ENCODE results near the gene PARN.

The PARN gene

DNA sequence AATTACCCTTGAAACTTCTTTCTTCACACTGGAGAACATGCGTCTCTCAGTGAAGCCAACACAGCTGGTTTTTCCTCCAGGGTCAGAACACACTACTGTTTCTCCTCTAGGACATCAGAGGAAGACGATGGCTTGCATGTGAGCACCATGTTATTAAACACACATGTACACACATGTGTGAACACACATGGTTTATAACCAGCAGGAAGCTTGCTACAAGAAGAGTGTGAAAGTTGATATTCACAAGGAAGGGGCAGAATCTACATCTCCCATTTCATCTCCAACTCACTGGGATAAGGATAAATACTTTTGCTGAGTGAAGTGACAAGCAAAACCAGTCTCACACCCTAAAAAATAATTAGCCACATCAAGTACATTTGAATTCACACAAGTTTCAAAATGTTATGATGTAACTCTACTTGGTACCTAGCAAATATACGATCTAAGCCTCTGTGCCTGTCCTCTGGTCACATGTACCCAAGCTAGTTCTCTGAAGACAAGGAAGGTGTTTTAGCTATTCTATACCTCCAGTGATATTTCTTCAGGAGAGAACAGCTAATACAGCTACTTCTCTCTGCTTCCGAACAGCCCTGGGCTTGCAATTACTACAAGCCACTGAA lies 127.7 kb downstream of the PARN start:
- in situ Hi-C loops (cut with MboI; ENCODE audit: low sequenced_read_pairs), result no loop called here

DNA sequence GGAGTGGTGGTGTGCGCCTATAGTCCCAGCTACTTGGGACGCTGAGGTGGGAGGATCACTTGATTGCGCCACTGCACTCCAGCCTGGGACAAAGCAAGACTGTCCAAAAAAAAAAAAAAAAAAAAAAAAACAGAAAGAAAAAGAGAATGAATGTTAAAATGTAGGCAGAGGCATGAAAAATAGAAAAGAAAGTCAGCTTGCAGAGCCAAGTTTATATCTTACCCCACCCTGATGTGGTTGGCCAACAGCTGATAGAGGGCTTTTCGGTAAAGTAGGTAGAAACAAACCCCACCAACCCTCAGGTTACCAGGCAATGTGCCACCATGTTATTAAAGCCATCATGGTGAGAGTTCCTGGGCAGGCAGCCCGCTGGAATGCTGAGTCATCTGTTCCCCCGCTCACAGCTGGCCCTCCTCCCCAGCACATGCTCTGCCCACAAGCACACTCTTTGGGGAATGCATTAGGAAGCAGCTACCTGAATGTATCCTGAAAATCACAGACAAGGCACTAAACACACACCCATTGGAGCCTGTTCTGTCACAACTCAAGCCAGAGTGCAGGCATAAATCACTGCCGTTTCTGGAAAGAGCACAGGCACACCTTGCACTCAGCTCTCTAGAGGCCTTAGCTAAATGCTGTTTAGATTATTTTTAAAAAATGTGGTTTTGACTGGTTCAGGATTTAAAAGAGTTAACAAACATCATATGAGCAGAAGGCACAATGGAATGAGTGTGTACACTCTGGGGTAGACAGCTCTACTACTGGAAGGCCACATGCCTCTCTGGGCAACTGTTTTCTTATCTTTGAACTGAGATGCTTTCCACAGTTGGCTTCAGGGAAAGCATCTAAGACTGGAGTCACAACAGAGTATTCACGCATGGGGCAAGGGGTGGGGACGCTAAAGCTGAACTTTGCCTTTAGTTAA lies 128.5 kb downstream of the PARN start:
- in situ Hi-C loops (cut with MboI; ENCODE audit: low sequenced_read_pairs), result no loop called here

DNA sequence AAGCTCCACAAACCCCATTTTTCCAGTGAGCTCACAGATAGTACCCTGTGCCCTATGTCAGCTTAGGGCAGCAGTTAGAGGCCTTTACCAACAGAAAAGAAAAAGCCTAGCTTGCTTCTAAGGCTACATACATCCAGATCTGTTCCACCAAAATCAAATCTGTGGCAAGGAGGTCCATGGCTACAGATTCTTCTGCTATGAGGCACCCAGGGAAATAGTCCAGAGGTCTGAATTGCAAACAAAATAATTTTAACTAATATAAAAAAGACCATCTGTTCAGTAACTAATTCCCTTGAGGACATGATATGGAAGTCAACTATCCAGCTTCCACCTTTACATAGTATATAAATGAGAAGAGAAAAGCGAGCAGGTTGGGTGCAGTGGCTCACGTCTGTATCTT lies 129.3 kb downstream of the PARN start:
- in situ Hi-C loops (cut with MboI; ENCODE audit: low sequenced_read_pairs), result no loop called here

GRCh38 chr16:14499110-14499509 lies 130.9 kb downstream of the PARN start:
- in situ Hi-C loops (cut with MboI; ENCODE audit: low sequenced_read_pairs), result no loop called here

DNA sequence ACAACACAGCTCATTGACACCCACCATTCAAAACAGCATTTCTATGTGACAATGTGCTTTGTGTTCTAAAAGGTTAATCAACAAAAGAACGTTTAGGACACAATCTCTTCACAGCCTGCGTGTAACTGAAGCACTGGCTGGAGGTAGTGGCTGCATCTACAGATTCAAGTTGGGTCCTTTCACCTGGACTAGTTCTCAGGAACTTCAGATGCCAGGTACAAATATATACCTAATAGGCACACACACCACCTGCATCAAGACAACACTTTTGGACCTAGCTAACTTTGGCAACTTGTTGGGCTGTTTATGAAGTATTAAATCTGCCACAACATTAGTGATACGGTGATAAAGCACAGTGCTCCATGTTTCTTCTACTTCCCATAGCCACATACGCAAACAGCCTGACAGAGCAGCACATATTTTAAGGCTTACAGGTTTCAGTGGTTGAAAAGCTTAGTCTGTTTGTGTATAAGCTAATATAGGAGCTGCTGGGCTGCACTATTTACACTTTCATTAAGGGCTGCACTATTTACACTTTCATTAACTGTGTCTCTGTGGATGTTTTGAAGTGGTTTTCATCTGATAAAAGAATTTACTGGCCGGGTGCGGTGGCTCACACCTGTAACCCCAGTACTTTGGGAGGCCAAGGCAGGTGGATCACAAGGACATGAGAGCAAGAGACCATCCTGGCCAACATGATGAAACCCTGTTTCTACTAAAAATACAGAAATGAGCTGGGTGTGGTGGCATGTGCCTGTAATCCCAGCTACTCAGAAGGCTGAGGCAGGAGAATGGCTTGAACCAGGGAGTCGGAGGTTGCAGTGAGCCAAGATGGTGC lies 132.6 kb downstream of the PARN start:
- in situ Hi-C loops (cut with MboI; ENCODE audit: low sequenced_read_pairs), result no loop called here

DNA sequence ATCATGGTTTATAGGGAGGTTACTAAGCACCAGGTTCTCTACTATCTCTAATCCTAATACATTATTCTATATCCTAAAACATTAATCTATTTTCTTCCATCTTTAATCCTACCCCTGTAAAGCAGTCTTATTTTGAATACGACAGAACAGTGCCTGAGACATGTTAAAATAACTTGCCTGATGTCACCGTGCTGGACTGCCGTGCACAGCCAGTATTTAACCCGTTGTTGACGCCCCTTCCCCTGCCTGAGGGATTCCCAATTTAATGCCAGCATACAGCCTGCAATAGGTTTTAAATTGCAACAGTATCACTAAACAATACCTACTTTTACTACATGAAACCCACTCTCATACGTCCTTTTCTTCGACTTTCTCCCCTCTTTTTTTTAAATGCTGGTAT lies 133.3 kb downstream of the PARN start:
- in situ Hi-C loops (cut with MboI; ENCODE audit: low sequenced_read_pairs), result no loop called here

DNA sequence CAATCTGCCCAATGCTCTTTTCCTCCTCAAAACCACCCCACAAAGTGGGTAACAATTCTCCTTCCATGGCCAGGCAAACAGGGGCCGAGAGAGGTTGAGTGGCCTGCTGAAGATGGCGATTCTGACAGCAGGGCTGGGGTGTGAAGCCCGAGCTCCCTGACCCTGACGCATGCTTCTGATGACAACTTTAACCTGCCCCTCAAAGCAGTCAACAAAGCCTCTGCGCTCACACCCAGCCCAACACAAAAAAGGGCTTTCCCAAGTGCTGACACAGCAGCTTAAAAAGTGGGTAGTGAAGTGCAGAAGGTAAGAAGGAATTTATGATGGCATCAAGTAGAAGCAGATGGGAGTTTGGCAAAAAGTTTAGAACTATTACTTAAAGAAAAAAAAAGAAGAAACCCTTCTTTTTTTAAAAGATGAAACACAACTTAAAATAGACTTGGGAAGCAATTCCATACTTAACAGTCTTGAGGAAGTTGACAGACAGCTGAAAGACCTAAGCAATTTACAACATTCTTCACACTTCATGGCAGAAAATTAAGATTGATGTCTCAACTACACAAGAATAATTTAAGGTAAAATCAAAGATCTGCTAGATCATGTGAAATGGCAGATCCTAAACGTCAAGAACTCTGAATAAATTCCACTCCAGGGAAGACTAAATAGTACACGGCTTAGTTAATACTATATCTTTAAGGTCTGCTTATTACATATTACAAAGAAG lies 133.9 kb downstream of the PARN start:
- in situ Hi-C loops (cut with MboI; ENCODE audit: low sequenced_read_pairs), result no loop called here

DNA sequence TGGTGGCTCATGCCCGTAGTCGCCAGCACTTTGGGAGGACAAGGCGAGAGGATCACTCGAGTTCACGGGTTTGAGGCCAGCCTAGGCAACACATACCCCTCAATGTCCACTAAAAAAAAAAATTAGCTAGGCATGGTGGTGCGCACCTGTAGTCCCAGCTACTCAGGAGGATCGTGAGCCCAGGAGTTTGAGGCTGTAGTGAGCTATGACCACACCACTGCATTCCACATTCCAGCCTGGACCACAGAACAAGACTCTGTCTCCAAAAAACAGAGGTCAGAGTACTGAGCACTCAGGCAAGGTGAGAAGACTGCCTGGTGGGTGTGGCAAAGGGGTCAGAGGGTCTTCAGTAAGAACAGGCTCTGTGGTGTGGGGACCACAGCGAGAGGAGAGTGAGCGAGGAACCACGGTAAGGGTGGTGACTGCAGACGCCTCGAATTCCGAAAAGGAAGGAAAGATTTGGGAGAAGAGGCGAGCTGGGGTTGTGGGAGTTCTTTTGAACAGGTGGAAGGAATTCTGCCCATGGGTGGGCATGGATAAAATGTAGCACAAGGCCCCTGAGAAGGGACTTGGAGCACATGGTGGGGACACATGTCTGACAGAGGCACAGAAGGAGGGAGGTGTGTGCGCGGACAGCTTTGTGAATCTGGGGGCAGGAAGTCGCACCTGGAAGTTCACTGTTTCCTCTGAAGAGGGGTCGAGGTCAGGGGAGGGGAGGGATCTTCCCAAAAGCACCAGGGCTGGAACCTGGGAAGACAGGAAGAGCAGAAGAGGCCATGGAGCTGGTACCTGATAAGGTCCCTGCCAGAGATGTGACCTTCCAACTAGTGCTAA lies 134.6 kb downstream of the PARN start:
- in situ Hi-C loops (cut with MboI; ENCODE audit: low sequenced_read_pairs), result no loop called here

DNA sequence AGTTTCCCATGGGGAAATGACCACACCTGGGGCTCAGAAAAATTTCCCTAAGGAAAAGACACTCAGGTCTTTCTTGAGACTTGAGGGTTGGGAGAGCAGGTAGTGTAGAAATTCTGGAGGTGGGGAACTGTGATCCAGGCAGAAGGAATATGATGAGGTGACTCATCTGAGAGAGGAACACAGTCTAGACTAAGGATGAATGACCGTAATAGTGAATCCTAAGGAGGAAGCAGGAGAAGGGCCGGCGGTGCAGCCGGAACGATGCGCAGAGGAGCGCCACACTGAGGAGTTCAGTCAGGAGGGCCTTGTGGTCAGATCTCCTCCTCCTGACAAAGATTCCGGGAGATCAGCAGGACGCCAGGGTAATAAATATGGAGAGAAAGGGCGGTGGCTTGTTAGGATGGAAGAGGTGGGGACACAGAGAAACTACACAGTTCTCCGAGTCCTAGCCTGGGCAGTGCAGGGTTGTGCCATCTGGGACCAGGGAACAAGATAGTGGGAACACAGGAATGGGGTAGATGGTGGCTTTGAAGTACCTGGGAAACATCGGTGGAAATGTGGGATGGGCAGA lies 135.6 kb downstream of the PARN start:
- in situ Hi-C loops (cut with MboI; ENCODE audit: low sequenced_read_pairs), result no loop called here

- in situ Hi-C loops (cut with MboI; ENCODE audit: low sequenced_read_pairs), result no loop called here
Measured at GRCh38 chr16:14493791-14494190, 136.3 kb downstream of the PARN start.

DNA sequence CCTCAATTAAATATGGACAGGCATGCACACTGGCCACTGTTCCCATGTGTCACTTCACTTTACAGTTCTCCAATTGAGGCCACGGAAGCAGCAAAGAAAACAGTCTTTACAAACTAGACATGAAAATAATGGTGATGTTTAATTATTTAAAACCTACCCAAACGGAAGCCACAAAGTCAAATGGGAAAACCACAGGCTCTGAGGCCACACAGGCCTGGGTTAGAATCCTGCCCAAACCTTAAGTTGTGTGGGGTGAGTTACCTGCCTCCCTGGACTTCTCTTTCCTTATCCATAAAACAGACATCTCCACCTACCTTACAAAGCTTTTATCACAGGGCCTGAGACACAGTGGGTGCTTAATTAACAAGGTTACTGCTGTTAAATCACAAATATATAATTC lies 137.4 kb downstream of the PARN start:
- in situ Hi-C loops (cut with MboI; ENCODE audit: low sequenced_read_pairs), result no loop called here

GRCh38 chr16:14491861-14492529 lies 138.1 kb downstream of the PARN start:
- in situ Hi-C loops (cut with MboI; ENCODE audit: low sequenced_read_pairs), result no loop called here

GRCh38 chr16:14490235-14490634 lies 139.8 kb downstream of the PARN start:
- in situ Hi-C loops (cut with MboI; ENCODE audit: low sequenced_read_pairs), result no loop called here

DNA sequence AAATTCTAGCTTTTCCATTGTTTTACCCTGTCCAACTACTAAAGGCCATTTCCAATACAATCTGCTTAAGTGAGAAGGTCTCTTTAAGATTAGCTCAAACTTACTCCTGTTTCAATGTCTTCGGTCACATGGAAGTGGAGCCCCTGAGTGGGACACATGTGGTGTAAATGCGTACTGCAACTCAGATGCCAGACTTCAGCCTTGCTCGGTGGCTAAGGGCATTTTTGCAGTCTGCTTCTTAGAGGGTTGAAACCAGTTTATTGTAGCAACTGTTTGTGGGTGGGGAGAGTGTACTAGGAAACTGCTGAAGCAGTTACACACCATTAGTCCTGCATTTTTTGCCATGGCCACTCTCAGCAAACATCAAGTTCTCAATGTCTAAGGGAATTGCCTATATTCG lies 140.6 kb downstream of the PARN start:
- in situ Hi-C loops (cut with MboI; ENCODE audit: low sequenced_read_pairs), result no loop called here

DNA sequence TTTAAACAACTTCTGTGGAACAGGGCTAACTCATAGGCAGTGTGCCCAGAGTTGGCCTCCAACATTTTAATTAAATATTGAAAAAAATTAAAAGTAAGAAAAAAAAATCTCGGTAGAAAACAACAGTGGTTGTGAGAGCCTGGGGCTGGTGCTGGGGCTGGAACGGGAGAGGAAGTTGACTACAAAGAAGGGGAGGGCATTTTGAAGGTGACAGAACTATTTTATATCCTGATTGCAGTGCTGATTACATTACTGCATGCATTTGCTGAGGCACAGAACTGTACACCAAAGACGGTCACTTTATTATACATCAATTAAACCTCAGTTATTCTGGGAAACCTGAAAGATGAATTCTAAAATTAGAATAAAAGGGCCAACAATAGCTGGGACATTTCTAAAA lies 142.5 kb downstream of the PARN start:
- in situ Hi-C loops (cut with MboI; ENCODE audit: low sequenced_read_pairs), result no loop called here

DNA sequence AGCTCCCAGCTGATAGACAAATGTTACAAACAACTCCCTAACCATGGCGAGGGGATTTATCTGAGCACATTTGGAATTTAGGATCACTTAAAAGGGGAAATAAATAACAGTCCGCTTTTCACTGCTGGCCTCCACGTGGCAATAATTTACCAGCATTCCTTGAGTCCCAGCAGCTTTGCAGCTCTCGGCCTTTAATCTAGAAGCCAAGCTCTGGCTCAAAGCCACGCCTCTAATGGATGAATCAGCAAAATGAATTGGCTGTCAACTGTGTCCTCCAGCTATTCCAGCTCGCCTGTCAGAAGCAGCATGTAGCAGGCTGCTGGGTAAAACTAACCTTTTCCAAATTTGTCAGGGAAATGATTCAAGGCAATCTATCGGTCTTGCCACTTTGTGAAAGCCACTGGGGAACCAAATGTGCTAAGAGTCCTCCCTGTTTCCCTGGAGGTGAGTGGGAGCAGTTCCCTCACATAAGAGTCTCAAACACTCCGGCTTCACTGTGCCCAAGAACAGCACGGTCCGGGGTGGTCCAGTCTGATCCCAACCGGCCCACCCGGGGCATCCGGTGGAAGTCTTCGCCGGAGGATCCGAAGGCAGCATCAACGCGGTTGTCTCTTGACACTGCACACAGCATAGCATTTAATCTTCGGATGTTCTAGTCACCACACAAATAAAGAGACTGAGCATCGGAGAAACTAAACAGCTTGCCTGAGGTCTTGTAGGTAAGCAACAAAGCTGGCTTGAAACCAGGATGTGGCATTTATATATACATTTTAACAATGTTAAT lies 143.3 kb downstream of the PARN start:
- in situ Hi-C loops (cut with MboI; ENCODE audit: low sequenced_read_pairs), result no loop called here

- in situ Hi-C loops (cut with MboI; ENCODE audit: low sequenced_read_pairs), result no loop called here
Measured at GRCh38 chr16:14485811-14486519, 144.1 kb downstream of the PARN start.

GRCh38 chr16:14485121-14485551 lies 144.9 kb downstream of the PARN start:
- in situ Hi-C loops (cut with MboI; ENCODE audit: low sequenced_read_pairs), result no loop called here

Data from HL-60/S4 treated with phorbol 12-myristate 13-acetate at 8.2 ng/mL for 4 days and 3 days (cell line).